ENCODE measurements around the gene USP22. TPM values are rescaled to one million over a fixed set of nuclear protein-coding genes. Genes with fewer than 3 reads are reported as not detected.

Gene USP22
- total RNA-seq, 2 donors from 2014 or later, result 379 to 396 TPM

DNA sequence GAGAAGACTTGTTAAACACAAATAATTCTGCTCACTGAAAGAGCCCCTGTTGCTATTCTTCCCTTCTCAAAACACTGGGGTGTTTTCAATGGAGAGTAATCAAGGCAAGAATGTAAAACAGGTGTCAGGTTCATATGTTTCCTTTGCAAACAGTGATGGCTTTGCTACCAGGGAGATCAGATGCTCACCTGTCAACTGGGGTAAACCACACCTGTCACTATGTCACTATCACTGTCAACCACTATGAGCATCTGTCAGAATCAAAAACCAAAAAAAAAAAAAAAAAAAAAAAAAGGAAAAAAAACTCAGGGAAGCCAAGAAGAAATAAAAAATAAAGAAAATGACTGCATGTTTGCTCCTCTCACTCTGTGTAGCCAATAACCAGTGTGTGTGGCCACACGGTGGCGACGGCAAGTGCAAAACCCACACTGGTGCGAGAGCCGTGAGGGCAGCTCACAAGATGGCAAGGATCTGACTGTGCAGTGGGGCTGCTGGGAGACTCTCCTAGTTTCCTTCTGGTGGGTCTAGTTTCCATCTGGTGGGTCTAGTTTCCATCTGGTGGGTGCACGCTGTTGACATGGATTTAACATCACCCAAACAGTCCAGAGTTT, 22.7 kb downstream of the USP22 start:
- Mint-ChIP-seq H3K36me3 (ENCODE audit: low read depth) (peaks cover 93% of the 10 kb centered on the region), H3K27ac (peak overlapping the region; percentile 41), H3K4me1 (peaks cover 6% of the 10 kb centered on the region), H3K27me3 (ENCODE audit: insufficient read depth) (no peaks in the 10 kb centered on the region), H3K4me3 (no peak overlapping the region), H3K9me3 (no peaks in the 10 kb centered on the region)
- 80 to 94% methylated on average over 4 to 6 of the region's 6 CpGs for WGBS, 2 experiments (ENCODE audit: insufficient coverage in 1 of 2, insufficient read length in 1 of 2)
- DNase-seq, result peak; percentile 85
- H3K4me1 ChIP-seq (ENCODE audit: control insufficient read depth, insufficient read depth, low read length), result peaks cover 5% of the 10 kb centered on the region
- no peaks in the 10 kb centered on the region for H3K27me3 ChIP-seq (ENCODE audit: control insufficient read depth, insufficient read depth, low read length, poor library complexity, severe bottlenecking)
- TF ChIP-seq, protein P1, sequence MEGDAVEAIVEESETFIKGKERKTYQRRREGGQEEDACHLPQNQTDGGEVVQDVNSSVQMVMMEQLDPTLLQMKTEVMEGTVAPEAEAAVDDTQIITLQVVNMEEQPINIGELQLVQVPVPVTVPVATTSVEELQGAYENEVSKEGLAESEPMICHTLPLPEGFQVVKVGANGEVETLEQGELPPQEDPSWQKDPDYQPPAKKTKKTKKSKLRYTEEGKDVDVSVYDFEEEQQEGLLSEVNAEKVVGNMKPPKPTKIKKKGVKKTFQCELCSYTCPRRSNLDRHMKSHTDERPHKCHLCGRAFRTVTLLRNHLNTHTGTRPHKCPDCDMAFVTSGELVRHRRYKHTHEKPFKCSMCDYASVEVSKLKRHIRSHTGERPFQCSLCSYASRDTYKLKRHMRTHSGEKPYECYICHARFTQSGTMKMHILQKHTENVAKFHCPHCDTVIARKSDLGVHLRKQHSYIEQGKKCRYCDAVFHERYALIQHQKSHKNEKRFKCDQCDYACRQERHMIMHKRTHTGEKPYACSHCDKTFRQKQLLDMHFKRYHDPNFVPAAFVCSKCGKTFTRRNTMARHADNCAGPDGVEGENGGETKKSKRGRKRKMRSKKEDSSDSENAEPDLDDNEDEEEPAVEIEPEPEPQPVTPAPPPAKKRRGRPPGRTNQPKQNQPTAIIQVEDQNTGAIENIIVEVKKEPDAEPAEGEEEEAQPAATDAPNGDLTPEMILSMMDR (conservative IDR thresholded peaks at IDR 0.05), result peak; percentile 59
- H3K9me3 ChIP-seq (ENCODE audit: control insufficient read depth, low read length), result no peaks in the 10 kb centered on the region
- H3K4me3 ChIP-seq (ENCODE audit: low read length), result no peak overlapping the region
- no peak overlapping the region for H3K27ac ChIP-seq (ENCODE audit: low read depth, low read length)
- H3K9ac ChIP-seq (ENCODE audit: extremely low read depth, low read length, poor library complexity, severe bottlenecking), result no peak overlapping the region
- peaks cover 93% of the 10 kb centered on the region for H3K36me3 ChIP-seq (ENCODE audit: control insufficient read depth, insufficient read depth, low read length)

DNA sequence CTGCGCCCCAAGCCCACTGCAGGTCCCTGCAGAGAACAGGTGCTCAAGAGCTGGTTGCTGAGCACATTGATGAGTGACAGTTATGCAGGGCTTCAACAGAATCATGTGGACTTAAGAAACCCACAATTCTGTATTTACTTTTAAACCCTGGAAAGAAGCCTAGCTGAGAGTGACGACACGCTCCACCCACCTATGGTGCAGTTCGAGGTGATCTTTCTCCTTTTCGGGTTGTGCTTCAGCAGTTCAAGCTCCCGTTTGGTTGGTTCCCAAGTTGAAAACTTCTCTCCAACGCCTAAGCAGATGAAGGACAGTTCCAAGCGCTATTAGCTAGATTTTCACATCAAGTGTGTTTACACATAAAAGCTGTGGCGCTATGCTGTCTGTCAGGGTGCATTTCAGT, 23.9 kb downstream of the USP22 start:
- Histone ChIP-seq H3K4me3 (ENCODE audit: low read length) (no peak overlapping the region), H3K27ac (ENCODE audit: low read depth, low read length) (no peak overlapping the region), H3K9ac (ENCODE audit: extremely low read depth, low read length, poor library complexity, severe bottlenecking) (no peak overlapping the region), H3K27me3 (ENCODE audit: control insufficient read depth, insufficient read depth, low read length, poor library complexity, severe bottlenecking) (no peaks in the 10 kb centered on the region), H3K4me1 (ENCODE audit: control insufficient read depth, insufficient read depth, low read length) (peaks cover 5% of the 10 kb centered on the region), H3K36me3 (ENCODE audit: control insufficient read depth, insufficient read depth, low read length) (peaks cover 93% of the 10 kb centered on the region), H3K9me3 (ENCODE audit: control insufficient read depth, low read length) (no peaks in the 10 kb centered on the region)
- H3K4me3 Mint-ChIP-seq, result no peak overlapping the region
- TF ChIP-seq, protein P1 (conservative IDR thresholded peaks at IDR 0.05), result no peak
- peaks cover 6% of the 10 kb centered on the region for H3K4me1 Mint-ChIP-seq
- peak overlapping the region; percentile 46 for H3K27ac Mint-ChIP-seq
- 96 to 98% methylated on average over 9 of the region's 9 CpGs for WGBS, 2 experiments (ENCODE audit: insufficient coverage in 1 of 2, insufficient read length in 1 of 2)
- no peaks in the 10 kb centered on the region for H3K27me3 Mint-ChIP-seq (ENCODE audit: insufficient read depth)
- no peak for DNase-seq
- peaks cover 93% of the 10 kb centered on the region for H3K36me3 Mint-ChIP-seq (ENCODE audit: low read depth)
- H3K9me3 Mint-ChIP-seq, result no peaks in the 10 kb centered on the region

DNA sequence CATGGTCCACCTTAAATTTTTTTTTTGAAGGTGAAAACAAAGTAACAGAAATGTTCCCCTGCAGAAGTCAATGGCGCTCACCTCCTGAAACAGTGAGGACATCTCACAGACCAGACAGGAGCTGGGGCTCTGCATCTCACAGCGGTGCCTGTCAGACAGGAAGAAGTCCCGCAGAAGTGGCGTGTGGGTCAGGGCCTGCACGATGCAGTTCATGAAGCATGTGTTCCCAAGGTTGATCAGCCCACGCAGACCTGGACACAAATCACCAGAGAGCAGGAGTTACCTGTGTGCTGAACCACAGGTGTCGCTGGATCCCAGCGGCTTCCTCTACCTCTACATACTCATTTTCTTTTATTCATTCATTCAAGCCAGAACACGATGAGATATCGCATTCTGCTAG, 24.9 kb downstream of the USP22 start:
- Histone ChIP-seq H3K4me3 (ENCODE audit: low read length) (no peak overlapping the region), H3K9ac (ENCODE audit: extremely low read depth, low read length, poor library complexity, severe bottlenecking) (no peak overlapping the region), H3K36me3 (ENCODE audit: control insufficient read depth, insufficient read depth, low read length) (peaks cover 92% of the 10 kb centered on the region), H3K4me1 (ENCODE audit: control insufficient read depth, insufficient read depth, low read length) (peaks cover 5% of the 10 kb centered on the region), H3K27ac (ENCODE audit: low read depth, low read length) (no peak overlapping the region), H3K9me3 (ENCODE audit: control insufficient read depth, low read length) (no peaks in the 10 kb centered on the region), H3K27me3 (ENCODE audit: control insufficient read depth, insufficient read depth, low read length, poor library complexity, severe bottlenecking) (no peaks in the 10 kb centered on the region)
- Mint-ChIP-seq H3K4me1 (peaks cover 6% of the 10 kb centered on the region), H3K27me3 (ENCODE audit: insufficient read depth) (no peaks in the 10 kb centered on the region), H3K4me3 (no peak overlapping the region), H3K36me3 (ENCODE audit: low read depth) (peaks cover 94% of the 10 kb centered on the region), H3K9me3 (no peaks in the 10 kb centered on the region), H3K27ac (peak overlapping the region; percentile 17)
- DNase-seq, result no peak
- WGBS, 2 experiments (ENCODE audit: insufficient coverage in 1 of 2, insufficient read length in 1 of 2), result 94 to 97% methylated on average over 8 to 10 of the region's 10 CpGs
- TF ChIP-seq, protein P1 (conservative IDR thresholded peaks at IDR 0.05), result no peak
